ENCODE data around the gene RGL3. TPM values are rescaled to one million over a fixed set of nuclear protein-coding genes. Genes with fewer than 3 reads are reported as not detected.
"Not testable (repeated sequence)": the region's sequence is repeated elsewhere in the genome, so short reads cannot be mapped to it uniquely, and the experiment has no call there.

The RGL3 gene, protein sequence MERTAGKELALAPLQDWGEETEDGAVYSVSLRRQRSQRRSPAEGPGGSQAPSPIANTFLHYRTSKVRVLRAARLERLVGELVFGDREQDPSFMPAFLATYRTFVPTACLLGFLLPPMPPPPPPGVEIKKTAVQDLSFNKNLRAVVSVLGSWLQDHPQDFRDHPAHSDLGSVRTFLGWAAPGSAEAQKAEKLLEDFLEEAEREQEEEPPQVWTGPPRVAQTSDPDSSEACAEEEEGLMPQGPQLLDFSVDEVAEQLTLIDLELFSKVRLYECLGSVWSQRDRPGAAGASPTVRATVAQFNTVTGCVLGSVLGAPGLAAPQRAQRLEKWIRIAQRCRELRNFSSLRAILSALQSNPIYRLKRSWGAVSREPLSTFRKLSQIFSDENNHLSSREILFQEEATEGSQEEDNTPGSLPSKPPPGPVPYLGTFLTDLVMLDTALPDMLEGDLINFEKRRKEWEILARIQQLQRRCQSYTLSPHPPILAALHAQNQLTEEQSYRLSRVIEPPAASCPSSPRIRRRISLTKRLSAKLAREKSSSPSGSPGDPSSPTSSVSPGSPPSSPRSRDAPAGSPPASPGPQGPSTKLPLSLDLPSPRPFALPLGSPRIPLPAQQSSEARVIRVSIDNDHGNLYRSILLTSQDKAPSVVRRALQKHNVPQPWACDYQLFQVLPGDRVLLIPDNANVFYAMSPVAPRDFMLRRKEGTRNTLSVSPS
- 63.2 TPM for total RNA-seq

DNA sequence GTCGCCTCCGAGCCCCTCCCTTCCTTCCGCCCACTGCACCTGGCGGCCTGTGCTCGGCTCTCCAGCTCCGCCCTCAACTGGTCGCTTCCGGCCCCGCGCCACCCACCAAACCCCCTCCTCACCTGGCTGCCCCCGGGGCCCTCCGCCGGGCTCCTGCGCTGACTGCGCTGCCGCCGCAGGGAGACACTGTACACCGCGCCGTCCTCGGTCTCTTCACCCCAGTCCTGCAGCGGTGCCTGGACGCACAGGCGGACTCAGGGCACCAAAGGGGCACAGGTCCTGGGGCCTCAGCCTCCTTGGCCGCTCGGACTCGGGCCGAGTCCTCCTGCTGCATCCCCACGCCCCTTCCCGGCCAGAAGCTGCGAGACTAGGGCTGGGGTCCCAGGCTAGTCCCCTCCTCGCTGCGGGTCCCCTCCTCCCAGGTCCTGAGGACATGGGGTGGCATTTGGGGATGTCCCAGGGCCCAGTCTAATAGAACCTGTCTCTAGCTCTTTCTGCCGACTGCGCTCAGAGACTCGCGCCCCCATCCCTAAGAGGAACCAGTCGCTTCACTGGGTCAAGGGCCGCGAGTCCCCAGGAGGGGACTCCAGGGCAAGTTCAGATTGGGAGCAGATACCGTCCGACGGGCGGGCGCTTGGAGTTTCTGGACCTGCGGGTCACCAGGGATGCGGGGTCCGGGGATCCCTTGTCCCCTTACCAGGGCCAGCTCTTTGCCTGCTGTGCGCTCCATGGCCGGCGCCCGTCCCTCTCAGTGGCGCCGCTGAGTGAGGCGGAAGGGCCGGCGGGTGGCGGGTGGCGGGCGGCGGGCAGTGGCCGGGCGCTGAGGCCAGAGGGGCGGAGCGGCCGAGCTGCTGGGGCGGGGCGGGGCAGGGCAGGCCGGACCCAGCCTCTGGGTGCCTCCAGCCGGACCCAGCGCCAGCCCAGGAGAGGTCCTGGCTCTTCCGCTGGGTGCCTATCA, at the start of gene RGL3:
Gene RGL3, minus strand, starts transcription at position 766 of the 958 bp plus-strand sequence. Its CDS starts 36 bp downstream, at position 730.
- DNase-seq (ENCODE audit: low spot score in 2 of 2) = peak in 1 of 2 donors; percentile 75
- no peaks in the 10 kb centered on the region for H3K27me3 ChIP-seq

DNA sequence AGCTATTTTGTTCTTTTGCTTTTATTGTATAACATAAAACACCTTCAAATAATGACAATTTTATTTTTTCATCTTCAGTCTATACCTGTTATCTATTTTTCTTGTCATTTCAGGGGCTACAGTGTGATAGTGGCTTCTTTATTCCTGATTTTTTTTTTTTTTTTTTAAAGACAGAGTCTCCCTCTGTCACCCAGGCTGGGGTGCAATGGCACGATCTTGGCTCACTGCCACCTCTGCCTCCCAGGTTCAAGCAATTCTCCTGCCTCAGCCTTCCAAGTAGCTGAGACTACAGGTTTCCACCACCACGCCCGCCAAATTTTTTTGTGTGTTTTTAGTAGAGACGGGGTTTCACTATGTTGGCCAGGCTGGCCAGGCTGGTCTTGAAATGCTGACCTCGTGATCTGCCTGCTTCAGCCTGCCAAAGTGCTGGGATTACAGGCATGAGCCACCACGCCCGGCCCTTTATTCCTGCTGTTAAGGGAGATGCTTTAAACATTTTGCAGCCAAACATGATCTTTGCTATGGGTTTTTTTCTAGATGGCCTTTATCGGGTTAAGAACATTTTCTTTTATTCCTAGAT, 49.2 kb upstream of the RGL3 start:
- H3K36me3 ChIP-seq; intact Hi-C loops (cut with DNase I); H3K27me3 ChIP-seq; H3K27ac ChIP-seq; H3K4me1 ChIP-seq; DNase-seq (ENCODE audit: low spot score in 2 of 2); H3K9me3 ChIP-seq; H3K4me3 ChIP-seq: not testable (repeated sequence)

More for the DNA sequence above, at the start of gene RGL3:
- TF ChIP-seq, protein P1, sequence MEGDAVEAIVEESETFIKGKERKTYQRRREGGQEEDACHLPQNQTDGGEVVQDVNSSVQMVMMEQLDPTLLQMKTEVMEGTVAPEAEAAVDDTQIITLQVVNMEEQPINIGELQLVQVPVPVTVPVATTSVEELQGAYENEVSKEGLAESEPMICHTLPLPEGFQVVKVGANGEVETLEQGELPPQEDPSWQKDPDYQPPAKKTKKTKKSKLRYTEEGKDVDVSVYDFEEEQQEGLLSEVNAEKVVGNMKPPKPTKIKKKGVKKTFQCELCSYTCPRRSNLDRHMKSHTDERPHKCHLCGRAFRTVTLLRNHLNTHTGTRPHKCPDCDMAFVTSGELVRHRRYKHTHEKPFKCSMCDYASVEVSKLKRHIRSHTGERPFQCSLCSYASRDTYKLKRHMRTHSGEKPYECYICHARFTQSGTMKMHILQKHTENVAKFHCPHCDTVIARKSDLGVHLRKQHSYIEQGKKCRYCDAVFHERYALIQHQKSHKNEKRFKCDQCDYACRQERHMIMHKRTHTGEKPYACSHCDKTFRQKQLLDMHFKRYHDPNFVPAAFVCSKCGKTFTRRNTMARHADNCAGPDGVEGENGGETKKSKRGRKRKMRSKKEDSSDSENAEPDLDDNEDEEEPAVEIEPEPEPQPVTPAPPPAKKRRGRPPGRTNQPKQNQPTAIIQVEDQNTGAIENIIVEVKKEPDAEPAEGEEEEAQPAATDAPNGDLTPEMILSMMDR (IDR thresholded peaks at IDR 0.05) = peak in 1 of 3 experiments; percentile 26
- Histone ChIP-seq H3K27ac (peak within 1 kb of the TSS; percentile 58 to 71), H3K4me1 (peaks cover 14 to 35% of the 10 kb centered on the region in 2 donors), H3K4me3 (peak within 1 kb of the TSS; percentile 62 to 85), H3K9me3 (no peaks in the 10 kb centered on the region), H3K36me3 (no peaks in the 10 kb centered on the region)
- intact Hi-C loops (cut with DNase I) = loop anchor here (2.0 kb wide), 1 partner anchor 38 kb away; no protein-coding TSS in a partner anchor

DNA sequence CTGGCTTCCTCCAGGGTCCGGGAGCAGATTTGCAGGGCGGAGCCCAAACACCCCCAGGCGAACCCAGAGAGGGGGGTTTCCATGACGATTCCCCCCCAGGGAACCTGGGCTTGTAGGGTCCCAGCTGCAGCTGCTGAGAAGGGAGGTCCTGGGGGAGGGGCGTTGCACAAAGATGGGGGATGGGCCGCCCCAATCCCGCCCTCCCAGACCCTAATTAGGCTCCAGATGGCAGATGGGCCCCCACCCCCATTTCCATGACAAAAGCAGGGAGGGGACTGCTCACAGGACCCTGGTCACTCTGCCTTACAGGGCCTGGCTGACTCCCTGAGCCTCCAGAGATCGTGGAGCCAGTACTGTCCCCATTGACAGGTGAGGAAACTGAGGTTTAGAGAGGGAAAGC, 46.5 kb upstream of the RGL3 start:
- TF ChIP-seq, protein P1 (IDR thresholded peaks at IDR 0.05) = no peak
- no peaks in the 10 kb centered on the region for H3K36me3 ChIP-seq
- H3K27me3 ChIP-seq = no peaks in the 10 kb centered on the region
- H3K4me1 ChIP-seq = no peaks in the 10 kb centered on the region
- intact Hi-C loops (cut with DNase I) = no loop called here
- no peak overlapping the region for H3K4me3 ChIP-seq
- H3K9me3 ChIP-seq = no peaks in the 10 kb centered on the region
- DNase-seq (ENCODE audit: low spot score in 2 of 2) = no peak
- H3K27ac ChIP-seq = no peak overlapping the region

DNA sequence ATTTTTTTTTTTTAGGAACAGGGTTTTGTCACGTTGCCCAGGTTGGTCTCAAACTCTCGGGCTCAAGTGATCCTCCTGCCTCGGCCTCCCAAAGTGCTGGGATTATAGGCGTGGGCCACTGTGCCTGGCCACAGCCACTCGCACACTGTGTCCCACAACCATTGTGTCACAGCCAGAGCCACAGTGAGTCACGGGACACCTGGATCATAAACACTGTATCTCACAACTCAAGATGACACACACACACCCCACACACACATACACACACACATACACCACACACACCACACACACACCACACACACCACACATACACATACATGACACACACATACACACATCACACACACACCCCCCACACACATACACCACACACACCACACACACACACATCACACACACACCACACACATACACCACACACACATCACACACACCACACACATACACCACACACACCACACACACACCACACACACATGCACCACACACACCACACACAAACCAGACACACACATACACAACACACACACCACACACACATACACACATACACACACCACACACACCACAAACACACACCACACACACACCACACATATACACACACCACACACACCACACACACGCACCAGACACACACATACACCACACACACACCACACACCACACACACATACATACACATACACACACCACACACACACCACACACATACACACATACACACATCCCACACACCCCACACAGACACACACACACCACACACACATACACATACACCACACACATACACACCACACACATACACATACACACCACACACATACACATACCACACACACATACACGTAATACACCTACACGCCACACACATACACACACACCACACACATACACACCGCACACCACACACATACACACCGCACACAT, 45.5 kb upstream of the RGL3 start:
- H3K4me1 ChIP-seq = no peaks in the 10 kb centered on the region
- no peak for DNase-seq (ENCODE audit: low spot score in 2 of 2)
- TF ChIP-seq, protein P1 (IDR thresholded peaks at IDR 0.05) = no peak
- intact Hi-C loops (cut with DNase I) = no loop called here
- no peak overlapping the region for H3K4me3 ChIP-seq
- H3K27me3 ChIP-seq = no peaks in the 10 kb centered on the region
- H3K27ac ChIP-seq = no peak overlapping the region
- no peaks in the 10 kb centered on the region for H3K9me3 ChIP-seq
- H3K36me3 ChIP-seq = no peaks in the 10 kb centered on the region

DNA sequence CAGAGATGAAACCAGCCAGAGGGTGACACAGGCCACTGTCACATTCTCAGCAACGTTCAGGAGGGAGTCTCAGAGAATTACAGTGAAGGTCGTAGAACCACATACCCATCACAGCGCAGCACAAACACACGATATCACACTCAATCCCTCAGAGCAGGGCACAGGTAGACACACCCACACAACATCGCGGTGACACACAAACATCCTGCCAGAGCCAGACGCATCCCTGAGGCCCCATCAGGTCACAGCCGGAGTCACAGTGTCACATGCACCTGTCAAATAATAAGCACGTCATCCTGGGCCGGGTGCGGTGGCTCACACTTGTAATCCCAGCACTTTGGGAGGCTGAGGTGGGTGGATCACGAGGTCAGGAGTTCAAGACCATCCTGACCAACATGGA, 44.3 kb upstream of the RGL3 start:
- Histone ChIP-seq H3K27me3 (no peaks in the 10 kb centered on the region), H3K4me3 (no peak overlapping the region), H3K36me3 (no peaks in the 10 kb centered on the region), H3K4me1 (no peaks in the 10 kb centered on the region), H3K27ac (no peak overlapping the region), H3K9me3 (no peaks in the 10 kb centered on the region)
- TF ChIP-seq, protein P1 (IDR thresholded peaks at IDR 0.05) = no peak
- no peak for DNase-seq (ENCODE audit: low spot score in 2 of 2)
- intact Hi-C loops (cut with DNase I) = no loop called here

All from ascending aorta (tissue), 2 donors.